Fibroblast of lung (primary cell): ENCODE data around the gene RSF1.

Source experiments
- EZH2 ChIP-seq: IDR thresholded peaks from 2 replicates; pipeline ENCODE4 v1.5.1; 2012; ENCODE audit warnings: low read length, control low read depth, mild to moderate bottlenecking; ENCODE audit errors: missing control alignments
- TF ChIP-seq, protein P1 (sequence below), 2 donors: IDR thresholded peaks in 1 of 2; conservative IDR thresholded peaks in 1 of 2; 1 replicate in 1 of 2; 2 replicates in 1 of 2; pipeline ENCODE4 v1.5.1; 2011 to 2012; ENCODE audit warnings: low read length in 2 of 2, control low read depth in 1 of 2, inconsistent platforms in 1 of 2, low read depth in 1 of 2, mild to moderate bottlenecking in 1 of 2

GRCh38 chr11:77725433-77725832, 95.1 kb downstream of the RSF1 start:
- TF ChIP-seq, protein P1, sequence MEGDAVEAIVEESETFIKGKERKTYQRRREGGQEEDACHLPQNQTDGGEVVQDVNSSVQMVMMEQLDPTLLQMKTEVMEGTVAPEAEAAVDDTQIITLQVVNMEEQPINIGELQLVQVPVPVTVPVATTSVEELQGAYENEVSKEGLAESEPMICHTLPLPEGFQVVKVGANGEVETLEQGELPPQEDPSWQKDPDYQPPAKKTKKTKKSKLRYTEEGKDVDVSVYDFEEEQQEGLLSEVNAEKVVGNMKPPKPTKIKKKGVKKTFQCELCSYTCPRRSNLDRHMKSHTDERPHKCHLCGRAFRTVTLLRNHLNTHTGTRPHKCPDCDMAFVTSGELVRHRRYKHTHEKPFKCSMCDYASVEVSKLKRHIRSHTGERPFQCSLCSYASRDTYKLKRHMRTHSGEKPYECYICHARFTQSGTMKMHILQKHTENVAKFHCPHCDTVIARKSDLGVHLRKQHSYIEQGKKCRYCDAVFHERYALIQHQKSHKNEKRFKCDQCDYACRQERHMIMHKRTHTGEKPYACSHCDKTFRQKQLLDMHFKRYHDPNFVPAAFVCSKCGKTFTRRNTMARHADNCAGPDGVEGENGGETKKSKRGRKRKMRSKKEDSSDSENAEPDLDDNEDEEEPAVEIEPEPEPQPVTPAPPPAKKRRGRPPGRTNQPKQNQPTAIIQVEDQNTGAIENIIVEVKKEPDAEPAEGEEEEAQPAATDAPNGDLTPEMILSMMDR (conservative IDR thresholded peaks at IDR 0.05 in 1 of 2, IDR thresholded peaks at IDR 0.05 in 1 of 2; ENCODE audit: low read depth in 1 of 2, low read length in 2 of 2), result no peak
- no peak for TF ChIP-seq EZH2
